ENCODE measurements around the gene KIAA0319L.

DNA sequence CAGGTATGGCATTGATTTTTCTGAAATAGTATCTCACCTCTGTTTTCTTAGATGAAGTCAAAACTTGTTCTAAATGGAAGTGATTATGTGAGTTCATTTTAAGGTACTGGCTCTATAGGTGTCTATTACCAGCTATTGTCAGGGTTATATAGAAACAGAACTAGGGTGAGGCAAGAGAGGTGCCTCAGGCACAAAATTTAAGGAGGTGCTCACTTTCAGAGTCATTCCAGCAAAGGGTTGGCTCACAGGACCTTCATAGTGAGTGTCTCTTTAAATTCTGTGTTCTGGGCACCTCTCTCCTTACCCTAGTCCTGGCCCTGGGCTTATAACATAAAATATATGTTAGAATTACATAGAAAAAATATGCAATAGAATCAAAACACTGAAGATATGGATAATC is 49.3 kb downstream of the KIAA0319L start:
- TF ChIP-seq, protein P1, sequence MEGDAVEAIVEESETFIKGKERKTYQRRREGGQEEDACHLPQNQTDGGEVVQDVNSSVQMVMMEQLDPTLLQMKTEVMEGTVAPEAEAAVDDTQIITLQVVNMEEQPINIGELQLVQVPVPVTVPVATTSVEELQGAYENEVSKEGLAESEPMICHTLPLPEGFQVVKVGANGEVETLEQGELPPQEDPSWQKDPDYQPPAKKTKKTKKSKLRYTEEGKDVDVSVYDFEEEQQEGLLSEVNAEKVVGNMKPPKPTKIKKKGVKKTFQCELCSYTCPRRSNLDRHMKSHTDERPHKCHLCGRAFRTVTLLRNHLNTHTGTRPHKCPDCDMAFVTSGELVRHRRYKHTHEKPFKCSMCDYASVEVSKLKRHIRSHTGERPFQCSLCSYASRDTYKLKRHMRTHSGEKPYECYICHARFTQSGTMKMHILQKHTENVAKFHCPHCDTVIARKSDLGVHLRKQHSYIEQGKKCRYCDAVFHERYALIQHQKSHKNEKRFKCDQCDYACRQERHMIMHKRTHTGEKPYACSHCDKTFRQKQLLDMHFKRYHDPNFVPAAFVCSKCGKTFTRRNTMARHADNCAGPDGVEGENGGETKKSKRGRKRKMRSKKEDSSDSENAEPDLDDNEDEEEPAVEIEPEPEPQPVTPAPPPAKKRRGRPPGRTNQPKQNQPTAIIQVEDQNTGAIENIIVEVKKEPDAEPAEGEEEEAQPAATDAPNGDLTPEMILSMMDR (conservative IDR thresholded peaks at IDR 0.05) = no peak
- TF ChIP-seq ZFX (IDR thresholded peaks at IDR 0.05) = no peak
